ENCODE data around the gene GID8.
"Not testable (repeated sequence)": the region's sequence is repeated elsewhere in the genome, so short reads cannot be mapped to it uniquely, and the experiment has no call there.

Gene GID8

DNA sequence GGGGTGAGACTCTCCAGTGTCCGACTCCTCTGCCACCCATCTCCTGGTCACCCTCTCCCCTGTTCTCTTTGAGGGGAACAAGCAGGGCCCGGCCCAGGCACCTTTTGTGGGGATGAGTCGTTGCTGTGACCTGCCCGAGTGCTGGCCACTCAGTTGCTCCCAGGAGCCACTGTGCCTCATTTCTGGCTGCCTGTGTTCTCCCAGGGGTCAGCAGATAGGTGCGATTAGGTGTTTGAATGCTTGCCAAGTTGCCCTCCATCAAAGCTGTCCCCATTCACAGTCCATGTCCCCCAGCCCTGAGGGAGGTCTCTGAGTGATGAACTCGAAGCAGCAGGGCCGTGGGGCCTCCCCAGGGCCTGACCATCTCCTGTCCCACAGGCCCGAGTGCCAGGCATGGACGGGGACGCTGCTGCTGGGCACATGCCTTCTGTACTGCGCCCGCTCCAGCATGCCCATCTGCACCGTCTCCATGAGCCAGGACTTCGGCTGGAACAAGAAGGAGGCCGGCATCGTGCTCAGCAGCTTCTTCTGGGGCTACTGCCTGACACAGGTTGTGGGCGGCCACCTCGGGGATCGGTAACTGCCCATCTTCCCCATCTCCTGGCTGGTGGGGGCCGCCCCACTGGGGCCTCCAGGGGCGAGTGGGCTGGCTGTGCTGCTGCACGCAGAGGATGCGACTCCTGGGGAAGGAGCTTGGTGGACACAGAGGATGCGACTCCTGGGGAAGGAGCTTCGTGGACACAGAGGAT, 18.6 kb downstream of the GID8 start:
- DNase-seq (ENCODE audit: extremely low read depth, low read depth): no peak
- TF ChIP-seq, protein P1, sequence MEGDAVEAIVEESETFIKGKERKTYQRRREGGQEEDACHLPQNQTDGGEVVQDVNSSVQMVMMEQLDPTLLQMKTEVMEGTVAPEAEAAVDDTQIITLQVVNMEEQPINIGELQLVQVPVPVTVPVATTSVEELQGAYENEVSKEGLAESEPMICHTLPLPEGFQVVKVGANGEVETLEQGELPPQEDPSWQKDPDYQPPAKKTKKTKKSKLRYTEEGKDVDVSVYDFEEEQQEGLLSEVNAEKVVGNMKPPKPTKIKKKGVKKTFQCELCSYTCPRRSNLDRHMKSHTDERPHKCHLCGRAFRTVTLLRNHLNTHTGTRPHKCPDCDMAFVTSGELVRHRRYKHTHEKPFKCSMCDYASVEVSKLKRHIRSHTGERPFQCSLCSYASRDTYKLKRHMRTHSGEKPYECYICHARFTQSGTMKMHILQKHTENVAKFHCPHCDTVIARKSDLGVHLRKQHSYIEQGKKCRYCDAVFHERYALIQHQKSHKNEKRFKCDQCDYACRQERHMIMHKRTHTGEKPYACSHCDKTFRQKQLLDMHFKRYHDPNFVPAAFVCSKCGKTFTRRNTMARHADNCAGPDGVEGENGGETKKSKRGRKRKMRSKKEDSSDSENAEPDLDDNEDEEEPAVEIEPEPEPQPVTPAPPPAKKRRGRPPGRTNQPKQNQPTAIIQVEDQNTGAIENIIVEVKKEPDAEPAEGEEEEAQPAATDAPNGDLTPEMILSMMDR (IDR thresholded peaks at IDR 0.05; ENCODE audit: low read depth, low read length): no peak

DNA sequence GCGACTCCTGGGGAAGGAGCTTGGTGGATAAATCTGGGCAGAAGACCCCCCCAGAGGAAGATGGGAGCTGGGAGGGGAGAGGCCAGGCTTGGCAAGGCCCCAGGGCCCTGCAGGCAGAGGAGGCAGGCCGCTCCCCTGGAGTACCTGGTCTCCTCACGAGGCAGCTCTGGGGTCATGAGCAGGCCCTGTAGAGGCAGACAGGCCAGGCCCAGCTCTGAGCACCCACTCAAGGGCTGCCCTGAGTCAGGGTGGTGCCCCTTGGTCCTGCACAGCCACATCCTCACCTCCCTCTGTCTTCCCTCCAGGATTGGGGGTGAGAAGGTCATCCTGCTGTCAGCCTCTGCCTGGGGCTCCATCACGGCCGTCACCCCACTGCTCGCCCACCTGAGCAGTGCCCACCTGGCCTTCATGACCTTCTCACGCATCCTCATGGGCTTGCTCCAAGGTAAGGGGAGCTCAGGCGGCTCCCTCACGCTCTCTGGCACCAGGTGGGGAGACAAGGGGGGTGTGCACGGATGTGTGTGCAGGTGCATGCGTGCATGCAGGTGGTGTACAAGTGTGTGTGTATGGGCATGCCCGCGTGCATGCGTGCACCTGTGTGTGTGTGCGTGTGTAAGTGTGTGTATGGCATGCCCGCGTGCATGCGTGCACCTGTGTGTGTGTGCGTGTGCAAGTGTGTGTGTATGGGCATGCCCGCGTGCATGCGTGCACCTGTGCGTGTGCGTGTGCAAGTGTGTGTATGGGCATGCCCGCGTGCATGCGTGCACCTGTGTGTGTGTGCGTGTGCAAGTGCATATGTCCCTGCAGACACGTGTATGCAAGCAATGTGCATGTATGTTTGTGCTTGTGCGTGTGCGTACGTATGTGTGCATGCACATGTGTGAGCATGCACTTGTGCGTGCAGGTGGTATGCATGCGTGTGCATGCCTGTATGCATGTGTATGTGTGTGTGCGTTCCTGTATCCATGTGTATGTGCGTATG, 19.5 kb downstream of the GID8 start:
- TF ChIP-seq, protein P1 (IDR thresholded peaks at IDR 0.05; ENCODE audit: low read depth, low read length): no peak
- no peak for DNase-seq (ENCODE audit: extremely low read depth, low read depth)

DNA sequence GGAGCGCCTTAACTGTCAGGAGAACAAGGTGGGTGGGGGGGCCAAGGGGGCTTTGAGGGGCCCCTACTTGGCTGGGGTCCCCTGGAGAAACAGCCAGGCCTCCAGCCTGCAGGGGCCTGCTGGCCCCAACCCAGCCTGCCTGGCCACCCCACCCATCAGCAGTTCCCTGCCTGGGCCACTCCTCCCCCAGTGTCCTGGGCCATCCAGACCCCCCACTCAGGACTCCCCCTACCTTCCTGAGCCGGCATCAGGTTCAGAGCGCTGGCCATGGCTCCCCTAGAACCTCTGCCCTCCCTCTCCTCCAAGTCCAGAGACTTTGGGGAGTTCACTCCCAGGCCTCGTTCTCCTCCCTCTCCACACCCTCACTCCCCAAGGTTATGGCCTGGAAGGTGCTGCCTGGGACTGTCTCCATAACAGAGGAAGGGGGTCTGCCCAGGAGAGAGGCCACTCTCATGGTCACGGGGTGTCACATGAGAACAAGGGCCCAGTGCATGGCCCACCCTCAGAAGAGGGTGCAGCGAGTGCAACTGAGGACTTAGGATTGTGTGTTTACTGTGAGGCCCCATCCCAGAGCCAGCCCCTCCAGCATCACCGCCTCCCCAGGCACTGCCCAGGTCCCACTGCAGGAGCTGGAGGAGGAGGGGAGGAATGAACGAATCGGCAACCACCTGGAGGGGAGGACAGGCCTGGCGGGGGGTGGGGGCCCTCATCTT, 20.6 kb downstream of the GID8 start:
- TF ChIP-seq, protein P1 (IDR thresholded peaks at IDR 0.05; ENCODE audit: low read depth, low read length): no peak
- no peak for DNase-seq (ENCODE audit: extremely low read depth, low read depth)

DNA sequence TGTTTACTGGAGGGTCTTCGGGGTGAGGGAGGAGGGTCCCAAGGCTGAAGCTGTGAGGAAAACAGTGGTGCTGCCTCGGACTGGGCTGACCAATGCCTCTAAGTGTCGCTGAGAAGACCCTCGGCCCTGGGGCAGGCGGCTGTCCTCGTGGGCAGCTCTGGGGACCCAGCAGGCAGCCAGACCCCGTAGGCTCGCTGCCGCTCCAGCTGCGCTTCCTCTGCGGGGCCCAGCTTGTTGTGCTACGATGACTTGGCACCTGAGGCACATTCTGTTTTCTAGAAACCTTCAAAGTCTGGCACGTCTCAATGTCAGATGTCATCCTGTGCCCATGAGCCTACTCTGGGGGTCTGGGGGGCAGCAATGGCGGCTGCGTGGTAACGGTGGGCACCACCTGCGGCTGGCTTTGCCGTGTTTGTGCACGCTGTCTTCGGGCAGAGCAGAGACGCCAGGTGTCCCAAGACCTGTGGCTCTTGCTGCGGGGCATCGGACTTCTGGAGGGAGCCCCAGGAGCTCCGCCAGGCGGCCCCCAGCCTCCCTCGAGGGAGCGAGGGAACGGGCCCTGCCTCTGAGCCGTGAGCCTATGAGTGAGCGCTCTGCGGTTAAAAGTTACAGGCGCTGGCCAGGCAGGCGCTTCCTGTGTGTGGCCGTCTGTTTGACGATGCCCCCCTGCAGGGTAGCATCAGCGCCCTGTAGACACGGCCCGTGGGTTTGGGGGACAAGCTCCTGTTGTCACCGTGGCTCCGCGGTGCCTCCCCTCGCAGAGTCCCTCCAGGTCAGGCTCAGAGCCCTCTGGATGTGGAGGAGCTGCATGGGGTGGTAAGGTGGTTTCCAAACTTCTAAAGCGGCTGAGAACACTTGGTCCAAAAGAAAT, 21.4 kb downstream of the GID8 start:
- DNase-seq (ENCODE audit: extremely low read depth, low read depth): no peak
- TF ChIP-seq, protein P1 (IDR thresholded peaks at IDR 0.05; ENCODE audit: low read depth, low read length): no peak

DNA sequence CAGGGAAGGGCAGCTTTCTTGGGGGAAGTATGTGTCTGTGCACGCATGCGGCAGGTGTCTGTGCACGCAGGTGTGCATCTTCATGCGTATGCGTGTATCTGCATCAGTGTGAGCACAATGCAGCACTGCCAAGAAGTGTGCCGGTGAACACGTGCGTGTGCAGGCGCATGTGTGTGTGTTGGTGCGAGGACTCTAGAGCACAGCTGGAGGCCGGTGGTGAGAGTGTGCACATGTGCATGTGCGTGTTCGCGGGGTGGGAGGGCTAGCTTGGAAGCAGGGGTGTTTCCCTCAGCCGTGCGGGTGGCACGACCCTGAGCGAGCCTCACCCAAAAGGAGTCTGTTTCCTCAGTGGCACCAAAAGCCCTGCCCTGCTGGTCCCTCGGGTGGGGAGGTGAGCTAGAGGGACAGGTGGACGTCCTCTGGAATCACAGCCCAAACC, 22.1 kb downstream of the GID8 start:
- TF ChIP-seq, protein P1 (IDR thresholded peaks at IDR 0.05; ENCODE audit: low read depth, low read length): no peak
- DNase-seq (ENCODE audit: extremely low read depth, low read depth): no peak

DNA sequence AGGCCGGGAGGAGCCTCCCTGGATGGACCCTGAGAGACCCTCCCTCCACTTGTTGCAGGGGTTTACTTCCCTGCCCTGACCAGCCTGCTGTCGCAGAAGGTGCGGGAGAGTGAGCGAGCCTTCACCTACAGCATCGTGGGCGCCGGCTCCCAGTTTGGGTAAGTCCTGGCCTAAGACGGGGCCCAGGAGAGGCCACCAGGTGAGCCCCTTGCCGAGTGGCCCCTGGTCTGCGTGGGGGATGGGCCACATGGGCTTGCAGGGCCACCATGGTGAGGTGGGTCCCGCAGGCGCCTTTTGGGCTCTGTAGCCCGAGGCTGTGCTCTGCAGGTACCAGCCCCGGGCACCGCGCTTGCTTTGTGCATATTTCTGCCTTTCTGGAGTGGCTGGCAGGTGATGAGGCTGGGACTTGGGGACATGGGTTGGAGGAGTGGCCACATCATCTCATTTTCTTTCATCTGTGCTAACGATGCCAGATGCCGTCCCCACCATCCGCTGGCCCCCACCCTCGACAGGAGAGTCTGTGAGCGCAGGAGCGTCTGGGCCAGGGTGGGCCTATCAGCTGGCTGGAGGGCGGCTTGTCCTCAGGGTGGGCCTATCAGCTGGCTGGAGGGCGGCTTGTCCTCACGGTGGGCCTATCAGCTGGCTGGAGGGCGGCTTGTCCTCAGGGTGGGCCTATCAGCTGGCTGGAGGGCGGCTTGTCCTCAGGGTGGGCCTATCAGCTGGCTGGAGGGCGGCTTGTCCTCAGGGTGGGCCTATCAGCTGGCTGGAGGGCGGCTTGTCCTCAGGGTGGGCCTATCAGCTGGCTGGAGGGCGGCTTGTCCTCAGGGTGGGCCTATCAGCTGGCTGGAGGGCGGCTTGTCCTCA, 22.7 kb downstream of the GID8 start:
- not testable (repeated sequence) for DNase-seq (ENCODE audit: extremely low read depth, low read depth)
